Testis (tissue), 3 donors: ENCODE measurements around the gene IPO9. TPM values are rescaled to one million over a fixed set of nuclear protein-coding genes. Genes with fewer than 3 reads are reported as not detected.
A peak's percentile ranks its signal among the peaks of the same experiment; 100 is the strongest.

ENCODE experiments used
- DNase-seq: peaks from one replicate; pipeline ENCODE4 v3.0.0-alpha.2; 2019
- H3K27ac ChIP-seq, 2 donors: fragments of 200-600 bp; sonication (generic); one replicate each; pipeline ENCODE4 v1.5.1; 2019
- H3K27me3 ChIP-seq: fragments of 200-600 bp; sonication (generic); one replicate; pipeline ENCODE4 v1.5.1; 2019
- H3K36me3 ChIP-seq: fragments of 200-600 bp; sonication (generic); one replicate; pipeline ENCODE4 v1.5.1; 2017; ENCODE audit warnings: low read depth; ENCODE audit errors: missing control alignments
- H3K4me1 ChIP-seq: fragments of 200-600 bp; sonication (generic); one replicate; pipeline ENCODE4 v1.5.1; 2019
- H3K4me3 ChIP-seq, 2 donors: fragments of 200-600 bp; sonication (generic); one replicate each; pipeline ENCODE4 v1.5.1; 2017 to 2019
- H3K9me3 ChIP-seq: fragments of 200-600 bp; sonication (generic); one replicate; pipeline ENCODE4 v1.5.1; 2017
- POLR2A ChIP-seq: fragments of 450-650 bp; IDR thresholded peaks from one replicate; pipeline ENCODE4 v1.6.1; 2017; ENCODE audit warnings: antibody characterized with exemption, mild to moderate bottlenecking, moderate library complexity
- WGBS, 2 donors: methylation state at CpG; one replicate each; pipeline ENCODE4 v1.1.5; 2018; 5-methylcytosine and 5-hydroxymethylcytosine counted together
- intact Hi-C: fragments of 100-400 bp; cut with DNase I; formaldehyde crosslinking; loops from one replicate; pipeline ENCODE4 v1.15.1; 2023; ENCODE audit warnings: low total_unique reads
- polyA plus RNA-seq: library from polyadenylated mRNA; stranded (reverse); fragments of 350-450 nt; fragmentation: Illumina TruSeq; extraction: RNeasy Lipid Tissue Mini Kit (QIAGEN cat#74804); gene quantifications from one replicate; pipeline ENCODE4 v1.2.3, GENCODE V29; 2014; ENCODE audit warnings: low read depth, low replicate concordance; ENCODE audit not compliant: insufficient read depth
- total RNA-seq, 2 donors: library from RNA; depleted of rRNA; stranded (reverse); fragments of >200 nt; gene quantifications; one replicate each; pipeline ENCODE4 v1.2.3, GENCODE V29; 2016
- TF ChIP-seq, protein P1 (sequence below), 3 experiments: fragments of 450-650 bp in 2 of 3; fragments of 200-600 bp in 1 of 3; sonication (generic) in 1 of 3; IDR thresholded peaks; one replicate each; pipeline ENCODE4 v1.5.1; 2016 to 2019; ENCODE audit warnings: antibody characterized with exemption in 3 of 3, mild to moderate bottlenecking in 2 of 3, moderate library complexity in 1 of 3

The IPO9 gene
- total and polyA plus RNA-seq, 3 donors from 2014 or later, result 29.4 to 33.0 (median 30.5) TPM

DNA sequence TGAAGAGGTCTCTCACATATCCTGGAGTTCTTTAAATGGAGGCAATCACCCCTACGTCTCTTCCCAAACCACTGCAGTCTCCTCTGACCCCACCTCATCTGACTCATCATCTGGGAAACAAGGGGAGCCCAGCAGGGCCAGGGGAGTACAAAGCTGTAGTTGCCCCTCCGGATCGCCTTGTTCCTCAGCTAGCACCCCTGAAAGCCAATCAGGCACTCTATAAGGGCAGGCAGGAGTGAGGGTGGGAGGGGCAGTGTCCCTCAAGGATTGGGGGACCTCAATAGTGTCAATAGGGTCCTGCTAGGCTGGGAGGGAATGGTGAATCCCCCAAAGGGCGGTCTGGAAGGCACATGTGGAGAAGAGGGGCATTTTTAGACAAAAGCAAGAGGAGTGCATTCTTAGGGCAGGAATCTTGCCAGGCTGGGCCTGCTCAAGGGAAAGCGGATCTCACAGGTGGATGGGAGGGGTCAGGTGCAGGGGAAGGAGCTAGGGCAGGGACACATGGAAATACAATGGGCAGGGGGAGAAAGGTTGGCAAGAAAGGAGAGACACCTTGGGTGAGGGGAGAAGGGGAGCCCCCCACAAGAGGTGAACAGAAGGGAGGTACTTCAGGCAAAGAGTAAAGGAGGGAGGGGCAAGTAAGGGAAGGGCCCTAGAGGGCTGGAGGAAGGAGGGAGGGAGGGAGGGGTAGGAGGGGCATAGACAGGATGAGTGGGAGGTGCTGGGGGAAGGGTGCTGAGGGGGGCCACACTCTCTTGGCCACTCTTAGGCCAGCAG is 65.6 kb downstream of the IPO9 start:
- H3K9me3 ChIP-seq, result no peaks in the 10 kb centered on the region
- WGBS, 2 donors, result 83 to 93% methylated on average over 5 of the region's 5 CpGs
- peaks cover 6% of the 10 kb centered on the region for H3K4me1 ChIP-seq
- no peak for TF ChIP-seq POLR2A
- TF ChIP-seq, protein P1, sequence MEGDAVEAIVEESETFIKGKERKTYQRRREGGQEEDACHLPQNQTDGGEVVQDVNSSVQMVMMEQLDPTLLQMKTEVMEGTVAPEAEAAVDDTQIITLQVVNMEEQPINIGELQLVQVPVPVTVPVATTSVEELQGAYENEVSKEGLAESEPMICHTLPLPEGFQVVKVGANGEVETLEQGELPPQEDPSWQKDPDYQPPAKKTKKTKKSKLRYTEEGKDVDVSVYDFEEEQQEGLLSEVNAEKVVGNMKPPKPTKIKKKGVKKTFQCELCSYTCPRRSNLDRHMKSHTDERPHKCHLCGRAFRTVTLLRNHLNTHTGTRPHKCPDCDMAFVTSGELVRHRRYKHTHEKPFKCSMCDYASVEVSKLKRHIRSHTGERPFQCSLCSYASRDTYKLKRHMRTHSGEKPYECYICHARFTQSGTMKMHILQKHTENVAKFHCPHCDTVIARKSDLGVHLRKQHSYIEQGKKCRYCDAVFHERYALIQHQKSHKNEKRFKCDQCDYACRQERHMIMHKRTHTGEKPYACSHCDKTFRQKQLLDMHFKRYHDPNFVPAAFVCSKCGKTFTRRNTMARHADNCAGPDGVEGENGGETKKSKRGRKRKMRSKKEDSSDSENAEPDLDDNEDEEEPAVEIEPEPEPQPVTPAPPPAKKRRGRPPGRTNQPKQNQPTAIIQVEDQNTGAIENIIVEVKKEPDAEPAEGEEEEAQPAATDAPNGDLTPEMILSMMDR (IDR thresholded peaks at IDR 0.05), result no peak
- no peak overlapping the region for H3K4me3 ChIP-seq
- no peak overlapping the region for H3K27ac ChIP-seq
- no peaks in the 10 kb centered on the region for H3K36me3 ChIP-seq
- no peak for DNase-seq
- intact Hi-C loops, result loop anchor here (5.0 kb wide), 1 partner anchor 58 kb away; no protein-coding TSS in a partner anchor
- no peaks in the 10 kb centered on the region for H3K27me3 ChIP-seq

DNA sequence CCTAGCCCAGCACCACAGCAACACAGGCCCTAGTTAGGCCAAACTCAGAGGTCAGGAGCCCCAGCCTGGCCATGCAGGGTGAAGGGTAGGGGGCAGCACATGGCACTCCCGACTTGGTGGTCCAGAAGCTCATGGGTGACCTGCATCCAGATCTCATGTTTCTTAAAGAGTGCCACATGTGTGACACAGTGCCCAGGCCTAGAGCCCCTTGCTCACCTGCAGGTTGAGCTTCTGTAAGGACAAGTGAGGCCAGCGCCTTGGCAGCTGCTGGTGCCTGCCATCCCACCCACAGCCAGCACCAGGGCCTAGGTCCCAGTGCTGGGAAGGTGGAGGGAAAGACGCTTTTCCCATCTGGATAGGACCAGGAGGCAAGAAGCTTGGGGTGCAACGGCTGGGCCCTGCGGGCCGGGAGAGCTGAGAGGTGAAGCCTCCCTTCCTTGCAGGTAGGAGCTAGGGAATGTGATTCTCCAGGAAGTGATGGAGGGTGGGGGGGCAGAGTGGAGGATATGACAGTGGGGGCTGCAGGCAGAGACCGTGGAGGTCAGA is 66.2 kb downstream of the IPO9 start:
- no peaks in the 10 kb centered on the region for H3K9me3 ChIP-seq
- intact Hi-C loops, result loop anchor here (5.0 kb wide), 1 partner anchor 57 kb away; no protein-coding TSS in a partner anchor
- no peaks in the 10 kb centered on the region for H3K36me3 ChIP-seq
- no peaks in the 10 kb centered on the region for H3K27me3 ChIP-seq
- H3K4me1 ChIP-seq, result no peaks in the 10 kb centered on the region
- DNase-seq, result no peak
- TF ChIP-seq POLR2A, result no peak
- WGBS, 2 donors, result 79 to 83% methylated on average over 5 to 7 of the region's 7 CpGs
- no peak overlapping the region for H3K27ac ChIP-seq
- H3K4me3 ChIP-seq, result no peak overlapping the region

DNA sequence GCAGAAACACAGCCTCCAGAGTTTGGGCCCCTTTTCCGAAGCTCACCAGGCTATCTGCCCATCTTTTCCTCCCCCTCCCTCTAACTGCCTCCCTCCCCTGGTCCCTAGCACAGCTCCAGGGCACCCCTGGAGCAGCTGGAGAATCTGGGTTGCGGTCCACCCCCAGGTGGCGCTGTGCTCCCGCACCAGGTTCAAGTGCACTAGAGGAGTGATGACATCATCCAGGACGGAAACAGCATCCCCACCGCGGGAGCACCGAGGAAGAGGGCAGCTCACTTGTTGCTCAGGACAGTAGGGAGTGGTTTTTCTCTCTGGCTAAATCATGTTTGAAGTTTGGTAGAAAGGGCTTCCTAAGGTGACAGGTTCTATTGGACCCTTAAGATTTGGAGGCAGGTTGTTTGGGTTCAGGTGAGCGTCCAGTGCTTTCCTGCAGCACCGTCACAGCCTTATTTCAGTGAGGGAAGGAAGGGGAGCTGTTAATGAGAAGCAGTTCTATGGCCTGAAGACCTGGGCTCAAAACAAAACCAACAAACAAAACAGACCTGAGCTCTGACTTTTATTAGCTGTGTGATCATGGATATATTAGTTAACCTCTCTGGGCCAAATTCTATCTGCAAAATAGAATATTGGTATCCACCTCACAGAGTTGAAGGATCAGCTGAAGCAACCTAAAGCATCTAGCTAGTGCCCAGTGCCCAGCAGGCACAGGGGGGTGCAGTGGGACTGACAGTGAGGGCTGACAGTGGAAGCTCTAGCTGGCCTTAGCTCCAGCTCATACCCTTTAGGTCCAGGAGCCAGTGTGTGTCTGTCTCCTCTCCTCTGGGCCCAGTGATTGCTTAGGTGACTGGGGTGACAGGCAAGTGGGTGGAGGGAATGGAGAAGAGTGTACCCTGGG is 67.2 kb downstream of the IPO9 start:
- Histone ChIP-seq H3K27me3 (no peaks in the 10 kb centered on the region), H3K9me3 (no peaks in the 10 kb centered on the region), H3K36me3 (no peaks in the 10 kb centered on the region), H3K27ac (peak overlapping the region; percentile 33 to 64), H3K4me1 (no peaks in the 10 kb centered on the region), H3K4me3 (no peak overlapping the region)
- TF ChIP-seq, protein P1 (IDR thresholded peaks at IDR 0.05), result peak; percentile 91 to 96 (median 95)
- no peak for TF ChIP-seq POLR2A
- 26 to 29% methylated on average over 9 to 10 of the region's 10 CpGs for WGBS, 2 donors
- peak; percentile 92 for DNase-seq
- intact Hi-C loops, result loop anchor here (5.0 kb wide), 1 partner anchor 56 kb away; no protein-coding TSS in a partner anchor

DNA sequence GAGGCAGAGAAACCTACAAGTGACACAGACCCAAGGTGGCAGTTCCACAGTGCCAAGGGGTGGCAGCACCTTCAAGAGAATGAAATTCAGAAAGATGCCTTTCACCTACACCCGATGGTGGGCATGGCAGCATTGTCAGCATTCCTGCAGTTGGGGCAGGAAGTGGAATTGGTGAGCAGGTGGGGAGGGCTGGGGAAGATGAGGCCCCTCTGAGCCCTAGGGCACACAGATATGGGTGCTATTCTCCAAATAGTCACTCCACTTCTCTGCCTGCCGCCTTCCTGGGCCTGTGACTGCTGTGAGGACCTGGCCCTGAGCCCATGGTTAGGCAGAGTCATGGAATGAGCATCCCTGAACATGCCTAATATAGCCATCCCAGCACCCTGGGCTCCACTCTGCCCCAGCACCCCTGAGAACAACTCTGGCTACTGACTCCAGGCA is 68.0 kb downstream of the IPO9 start:
- whole genome bisulfite sequencing, 2 donors, result 67 to 100% methylated on average over 1 to 2 of the region's 2 CpGs
- DNase-seq, result no peak
- TF ChIP-seq, protein P1 (IDR thresholded peaks at IDR 0.05), result no peak
- no peak for TF ChIP-seq POLR2A
- H3K4me1 ChIP-seq, result peaks cover 2% of the 10 kb centered on the region
- H3K27ac ChIP-seq, result peak overlapping the region; percentile 33 to 64
- no peaks in the 10 kb centered on the region for H3K9me3 ChIP-seq
- H3K36me3 ChIP-seq, result no peaks in the 10 kb centered on the region
- intact Hi-C loops, result loop anchor here (5.0 kb wide), 1 partner anchor 55 kb away; no protein-coding TSS in a partner anchor
- H3K27me3 ChIP-seq, result no peaks in the 10 kb centered on the region
- H3K4me3 ChIP-seq, result no peak overlapping the region
